ENCODE data around the gene KIF13A.

KIF13A gene

GRCh38 chr6:17881085-17881858, 106.2 kb downstream of the KIF13A start:
- Histone ChIP-seq H3K9me3 (ENCODE audit: severe bottlenecking) (no peaks in the 10 kb centered on the region), H3K36me3 (ENCODE audit: low read depth) (no peaks in the 10 kb centered on the region), H3K4me1 (ENCODE audit: insufficient read depth, poor library complexity, severe bottlenecking) (peaks cover 33% of the 10 kb centered on the region), H3K4me3 (ENCODE audit: severe bottlenecking) (no peak overlapping the region), H3K27me3 (ENCODE audit: insufficient read depth, poor library complexity, severe bottlenecking) (no peaks in the 10 kb centered on the region), H3K27ac (ENCODE audit: poor library complexity, severe bottlenecking) (no peak overlapping the region)
- no peak for DNase-seq (ENCODE audit: low spot score)
- TF ChIP-seq CTCF (IDR thresholded peaks at IDR 0.05; ENCODE audit: poor library complexity, severe bottlenecking), result no peak
- ATAC-seq (ENCODE audit: low read depth), result no peak

GRCh38 chr6:17879184-17879583, 108.3 kb downstream of the KIF13A start:
- H3K4me1 ChIP-seq (ENCODE audit: insufficient read depth, poor library complexity, severe bottlenecking), result peaks cover 26% of the 10 kb centered on the region
- DNase-seq (ENCODE audit: low spot score) (no peak), ATAC-seq (ENCODE audit: low read depth) (no peak)
- no peaks in the 10 kb centered on the region for H3K9me3 ChIP-seq (ENCODE audit: severe bottlenecking)
- no peaks in the 10 kb centered on the region for H3K27me3 ChIP-seq (ENCODE audit: insufficient read depth, poor library complexity, severe bottlenecking)
- no peaks in the 10 kb centered on the region for H3K36me3 ChIP-seq (ENCODE audit: low read depth)
- no peak for TF ChIP-seq CTCF (IDR thresholded peaks at IDR 0.05; ENCODE audit: poor library complexity, severe bottlenecking)
- peak overlapping the region; percentile 92 for H3K27ac ChIP-seq (ENCODE audit: poor library complexity, severe bottlenecking)
- no peak overlapping the region for H3K4me3 ChIP-seq (ENCODE audit: severe bottlenecking)

- H3K27ac ChIP-seq (ENCODE audit: poor library complexity, severe bottlenecking), result peak overlapping the region; percentile 92
- ATAC-seq (ENCODE audit: low read depth), result no peak
- no peak overlapping the region for H3K4me3 ChIP-seq (ENCODE audit: severe bottlenecking)
- no peak for DNase-seq (ENCODE audit: low spot score)
- no peaks in the 10 kb centered on the region for H3K9me3 ChIP-seq (ENCODE audit: severe bottlenecking)
- peaks cover 26% of the 10 kb centered on the region for H3K4me1 ChIP-seq (ENCODE audit: insufficient read depth, poor library complexity, severe bottlenecking)
- H3K36me3 ChIP-seq (ENCODE audit: low read depth), result no peaks in the 10 kb centered on the region
- no peak for TF ChIP-seq CTCF (IDR thresholded peaks at IDR 0.05; ENCODE audit: poor library complexity, severe bottlenecking)
- H3K27me3 ChIP-seq (ENCODE audit: insufficient read depth, poor library complexity, severe bottlenecking), result no peaks in the 10 kb centered on the region
These were observed 108.7 kb downstream of the KIF13A start for GRCh38 chr6:17878734-17879133.

GRCh38 chr6:17877895-17878440, 109.5 kb downstream of the KIF13A start:
- Histone ChIP-seq H3K27me3 (ENCODE audit: insufficient read depth, poor library complexity, severe bottlenecking) (no peaks in the 10 kb centered on the region), H3K4me3 (ENCODE audit: severe bottlenecking) (no peak overlapping the region), H3K27ac (ENCODE audit: poor library complexity, severe bottlenecking) (peak overlapping the region; percentile 92), H3K4me1 (ENCODE audit: insufficient read depth, poor library complexity, severe bottlenecking) (peaks cover 26% of the 10 kb centered on the region), H3K9me3 (ENCODE audit: severe bottlenecking) (no peaks in the 10 kb centered on the region), H3K36me3 (ENCODE audit: low read depth) (peaks cover 2% of the 10 kb centered on the region)
- peak; percentile 59 for ATAC-seq (ENCODE audit: low read depth)
- no peak for TF ChIP-seq CTCF (IDR thresholded peaks at IDR 0.05; ENCODE audit: poor library complexity, severe bottlenecking)
- DNase-seq (ENCODE audit: low spot score), result no peak
